Motor neuron (in vitro differentiated cells): ENCODE results near the gene SLC22A14. TPM values are rescaled to one million over a fixed set of nuclear protein-coding genes. Genes with fewer than 3 reads are reported as not detected.
"Not testable (repeated sequence)": the region's sequence is repeated elsewhere in the genome, so short reads cannot be mapped to it uniquely, and the experiment has no call there.

Experiments used
- ATAC-seq, 8 experiments: fragments of 200-7000 bp; cut with Tn5 transposase; replicated peaks in 6 of 8; 2 replicates each; pipeline ENCODE4 v1.8.0; 2021; ENCODE audit warnings: mild to moderate bottlenecking in 8 of 8, moderate library complexity in 8 of 8
- H3K27ac ChIP-seq, 2 donors: fragments of 250-450 bp; sonication (Bioruptor Pico); 2 replicates each; pipeline ENCODE4 v1.9.0; 2021; ENCODE audit warnings: antibody characterized with exemption in 2 of 2, mild to moderate bottlenecking in 2 of 2, moderate library complexity in 1 of 2
- H3K4me1 ChIP-seq, 2 donors: fragments of 250-450 bp; sonication (Bioruptor Pico); replicated peaks in 1 of 2; 2 replicates each; pipeline ENCODE4 v1.6.1; 2021; ENCODE audit warnings: antibody characterized with exemption in 2 of 2, mild to moderate bottlenecking in 2 of 2, moderate library complexity in 1 of 2
- H3K4me3 ChIP-seq, 5 donors: fragments of 250-450 bp; sonication (Bioruptor Pico); 2 replicates each; pipeline ENCODE4 v1.9.0; 2021; ENCODE audit warnings: antibody characterized with exemption in 5 of 5, mild to moderate bottlenecking in 5 of 5, moderate library complexity in 4 of 5
- WGBS, 10 experiments: fragments of 450-650 bp; shearing (Covaris generic); methylation state at CpG; one replicate each; pipeline ENCODE4 v1.0.0; 2022; 5-methylcytosine and 5-hydroxymethylcytosine counted together
- in situ Hi-C, 9 experiments: fragments of 400-800 bp; cut with MboI; loops; one replicate each; pipeline ENCODE4 v1.15.0; 2021; ENCODE audit warnings: low sequenced_read_pairs in 9 of 9, low pct_unique_long_range_greater_than_20kb in 2 of 9; ENCODE audit not compliant: unreplicated experiment in 9 of 9
- total RNA-seq, 8 experiments: library from RNA; unstranded; fragments of 300-600 nt; gene quantifications; 2 replicates each; pipeline versions ENCODE4 v1.2.3 to v1.2.4, GENCODE V29; 2022

The SLC22A14 gene
- total RNA-seq, result under 1 TPM; 0.11 to 0.71 (median 0.33) TPM

- in situ Hi-C loops, result no loop called here
- 80 to 100% (median 87%) methylated on average over 1 to 8 of the region's 14 CpGs; no CpG with 5 or more reads in 2 of the 10 experiments for WGBS, 10 experiments
- no peak for ATAC-seq
- Histone ChIP-seq H3K27ac (no peak within 1 kb of the TSS), H3K4me1 (no peaks in the 10 kb centered on the region), H3K4me3 (no peak within 1 kb of the TSS)
Measured at GRCh38 chr3:38281895-38282686, at the start of gene SLC22A14. Gene SLC22A14 (plus strand): TSS chr3:38282294. CDS start chr3:38306027, 23,733 bp downstream.

- no peaks in the 10 kb centered on the region for H3K4me1 ChIP-seq
- no peak for ATAC-seq
- 56 to 100% (median 96%) methylated on average over 1 to 2 of the region's 2 CpGs; no CpG with 5 or more reads in 3 of the 10 experiments for WGBS, 10 experiments
- H3K4me3 ChIP-seq, result no peak overlapping the region
- H3K27ac ChIP-seq, result no peak overlapping the region
- in situ Hi-C loops, result no loop called here
Measured at GRCh38 chr3:38232701-38233100, 49.4 kb upstream of the SLC22A14 start.

- H3K27ac ChIP-seq, result no peak overlapping the region
- H3K4me3 ChIP-seq, result no peak overlapping the region
- in situ Hi-C loops, result no loop called here
- H3K4me1 ChIP-seq, result no peaks in the 10 kb centered on the region
- no peak for ATAC-seq
Measured at GRCh38 chr3:38235466-38235865, 46.6 kb upstream of the SLC22A14 start.

- Histone ChIP-seq H3K27ac (no peak overlapping the region), H3K4me3 (no peak overlapping the region), H3K4me1 (no peaks in the 10 kb centered on the region)
- in situ Hi-C loops, result no loop called here
- no peak for ATAC-seq
- WGBS, 10 experiments, result 86 to 100% (median 97%) methylated on average over 1 to 2 of the region's 2 CpGs
Measured at GRCh38 chr3:38238416-38239008, 43.6 kb upstream of the SLC22A14 start.

GRCh38 chr3:38242812-38243211 is 39.3 kb upstream of the SLC22A14 start:
- H3K4me3 ChIP-seq, H3K27ac ChIP-seq, ATAC-seq, in situ Hi-C loops, H3K4me1 ChIP-seq: not testable (repeated sequence)
- 93 to 100% (median 100%) methylated on average over 1 to 4 of the region's 4 CpGs; no CpG with 5 or more reads in 1 of the 10 experiments for WGBS, 10 experiments

GRCh38 chr3:38245930-38246329 is 36.2 kb upstream of the SLC22A14 start:
- Histone ChIP-seq H3K4me3 (no peak overlapping the region), H3K27ac (no peak overlapping the region), H3K4me1 (peaks cover 0 to 2% of the 10 kb centered on the region in 2 donors)
- no peak for ATAC-seq
- in situ Hi-C loops, result no loop called here
- WGBS, 10 experiments, result 64 to 100% (median 95%) methylated on average over 1 to 3 of the region's 4 CpGs; no CpG with 5 or more reads in 3 of the 10 experiments

- no peak overlapping the region for H3K27ac ChIP-seq
- in situ Hi-C loops, result no loop called here
- no peak overlapping the region for H3K4me3 ChIP-seq
Measured at GRCh38 chr3:38247366-38248035, 34.6 kb upstream of the SLC22A14 start.

GRCh38 chr3:38250198-38250597 is 31.9 kb upstream of the SLC22A14 start:
- WGBS, 10 experiments, result 30 to 100% (median 100%) methylated on average over 1 to 2 of the region's 2 CpGs; no CpG with 5 or more reads in 1 of the 10 experiments
- in situ Hi-C loops, result no loop called here
- no peak overlapping the region for H3K27ac ChIP-seq
- peaks cover 0 to 2% of the 10 kb centered on the region in 2 donors for H3K4me1 ChIP-seq
- no peak for ATAC-seq
- no peak overlapping the region for H3K4me3 ChIP-seq

More at GRCh38 chr3:38247366-38248035, 34.6 kb upstream of the SLC22A14 start:
- ATAC-seq, result peak in 7 of 8 experiments; percentile 46 to 100 (median 90)
- H3K4me1 ChIP-seq, result peaks cover 0 to 2% of the 10 kb centered on the region in 2 donors

GRCh38 chr3:38251197-38251596 is 30.9 kb upstream of the SLC22A14 start:
- in situ Hi-C loops, result no loop called here
- no peak for ATAC-seq
- Histone ChIP-seq H3K27ac (no peak overlapping the region), H3K4me1 (peaks cover 0 to 2% of the 10 kb centered on the region in 2 donors), H3K4me3 (no peak overlapping the region)
- 83 to 100% (median 96%) methylated on average over 1 to 4 of the region's 4 CpGs; no CpG with 5 or more reads in 1 of the 10 experiments for WGBS, 10 experiments

GRCh38 chr3:38253704-38254103 is 28.4 kb upstream of the SLC22A14 start:
- Histone ChIP-seq H3K27ac (no peak overlapping the region), H3K4me1 (peaks cover 3% of the 10 kb centered on the region in 2 donors), H3K4me3 (no peak overlapping the region)
- no peak for ATAC-seq
- in situ Hi-C loops, result no loop called here
- WGBS, 10 experiments, result 79 to 100% (median 92%) methylated on average over 2 to 4 of the region's 4 CpGs; no CpG with 5 or more reads in 1 of the 10 experiments

- H3K4me3 ChIP-seq, result no peak overlapping the region
- in situ Hi-C loops, result no loop called here
- peaks cover 3% of the 10 kb centered on the region in 2 donors for H3K4me1 ChIP-seq
- ATAC-seq, result no peak
- no peak overlapping the region for H3K27ac ChIP-seq
- WGBS, 10 experiments, result 82 to 100% (median 100%) methylated on average over 1 to 2 of the region's 2 CpGs; no CpG with 5 or more reads in 1 of the 10 experiments
Measured at GRCh38 chr3:38254872-38255271, 27.2 kb upstream of the SLC22A14 start.

- no peak overlapping the region for H3K27ac ChIP-seq
- H3K4me1 ChIP-seq, result peaks cover 3% of the 10 kb centered on the region in 2 donors
- no peak for ATAC-seq
- no peak overlapping the region for H3K4me3 ChIP-seq
- WGBS, 10 experiments, result 82 to 100% (median 96%) methylated on average over 1 of the region's 1 CpG; no CpG with 5 or more reads in 4 of the 10 experiments
- in situ Hi-C loops, result no loop called here
Measured at GRCh38 chr3:38255627-38256026, 26.5 kb upstream of the SLC22A14 start.

- in situ Hi-C loops, result no loop called here
- ATAC-seq, result peak in 4 of 8 experiments; percentile 18 to 89 (median 61)
- H3K27ac ChIP-seq, result no peak overlapping the region
- 0 to 100% (median 57%) methylated on average over 1 of the region's 1 CpG; no CpG with 5 or more reads in 3 of the 10 experiments for WGBS, 10 experiments
- H3K4me3 ChIP-seq, result no peak overlapping the region
- peaks cover 3% of the 10 kb centered on the region in 2 donors for H3K4me1 ChIP-seq
Measured at GRCh38 chr3:38257583-38257982, 24.5 kb upstream of the SLC22A14 start.
